Testis (tissue), 3 donors: ENCODE measurements around the gene PFKL. TPM values are rescaled to one million over a fixed set of nuclear protein-coding genes. Genes with fewer than 3 reads are reported as not detected.
"Not testable (repeated sequence)": the region's sequence is repeated elsewhere in the genome, so short reads cannot be mapped to it uniquely, and the experiment has no call there.

ENCODE experiments used
- DNase-seq: peaks from one replicate; pipeline ENCODE4 v3.0.0-alpha.2; 2019
- H3K27ac ChIP-seq, 2 donors: fragments of 200-600 bp; sonication (generic); one replicate each; pipeline ENCODE4 v1.5.1; 2019
- H3K27me3 ChIP-seq: fragments of 200-600 bp; sonication (generic); one replicate; pipeline ENCODE4 v1.5.1; 2019
- H3K36me3 ChIP-seq: fragments of 200-600 bp; sonication (generic); one replicate; pipeline ENCODE4 v1.5.1; 2017; ENCODE audit warnings: low read depth; ENCODE audit errors: missing control alignments
- H3K4me1 ChIP-seq: fragments of 200-600 bp; sonication (generic); one replicate; pipeline ENCODE4 v1.5.1; 2019
- H3K4me3 ChIP-seq, 2 donors: fragments of 200-600 bp; sonication (generic); one replicate each; pipeline ENCODE4 v1.5.1; 2017 to 2019
- H3K9me3 ChIP-seq: fragments of 200-600 bp; sonication (generic); one replicate; pipeline ENCODE4 v1.5.1; 2017
- POLR2A ChIP-seq: fragments of 450-650 bp; IDR thresholded peaks from one replicate; pipeline ENCODE4 v1.6.1; 2017; ENCODE audit warnings: antibody characterized with exemption, mild to moderate bottlenecking, moderate library complexity
- WGBS, 2 donors: methylation state at CpG; one replicate each; pipeline ENCODE4 v1.1.5; 2018; 5-methylcytosine and 5-hydroxymethylcytosine counted together
- intact Hi-C: fragments of 100-400 bp; cut with DNase I; formaldehyde crosslinking; loops from one replicate; pipeline ENCODE4 v1.15.1; 2023; ENCODE audit warnings: low total_unique reads
- polyA plus RNA-seq: library from polyadenylated mRNA; stranded (reverse); fragments of 350-450 nt; fragmentation: Illumina TruSeq; extraction: RNeasy Lipid Tissue Mini Kit (QIAGEN cat#74804); gene quantifications from one replicate; pipeline ENCODE4 v1.2.3, GENCODE V29; 2014; ENCODE audit warnings: low read depth, low replicate concordance; ENCODE audit not compliant: insufficient read depth
- total RNA-seq, 2 donors: library from RNA; depleted of rRNA; stranded (reverse); fragments of >200 nt; gene quantifications; one replicate each; pipeline ENCODE4 v1.2.3, GENCODE V29; 2016
- TF ChIP-seq, protein P1 (sequence below), 3 experiments: fragments of 450-650 bp in 2 of 3; fragments of 200-600 bp in 1 of 3; sonication (generic) in 1 of 3; IDR thresholded peaks; one replicate each; pipeline ENCODE4 v1.5.1; 2016 to 2019; ENCODE audit warnings: antibody characterized with exemption in 3 of 3, mild to moderate bottlenecking in 2 of 3, moderate library complexity in 1 of 3

Gene PFKL
- total and polyA plus RNA-seq, 3 donors from 2014 or later, result 132 to 298 (median 213) TPM

DNA sequence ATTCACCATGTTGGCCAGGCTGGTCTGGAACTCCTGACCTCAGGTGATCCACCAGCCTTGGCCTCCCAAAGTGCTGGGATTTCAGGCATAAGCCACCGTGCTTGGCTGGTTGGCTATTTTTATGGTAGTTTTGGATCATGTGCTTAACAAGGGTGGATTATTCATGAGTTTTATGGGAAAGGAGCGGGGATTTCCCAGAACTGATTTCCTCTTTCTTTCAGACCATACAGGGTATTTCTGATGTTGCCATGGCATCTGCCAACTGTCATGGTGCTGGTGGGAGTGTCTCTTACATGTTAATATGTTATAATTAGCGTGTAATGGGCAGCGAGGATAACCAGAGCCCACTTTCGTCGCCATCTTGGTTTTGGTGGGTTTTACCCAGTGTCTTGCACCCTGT lies 56.8 kb downstream of the PFKL start:
- H3K27ac ChIP-seq, result no peak overlapping the region
- TF ChIP-seq, protein P1, sequence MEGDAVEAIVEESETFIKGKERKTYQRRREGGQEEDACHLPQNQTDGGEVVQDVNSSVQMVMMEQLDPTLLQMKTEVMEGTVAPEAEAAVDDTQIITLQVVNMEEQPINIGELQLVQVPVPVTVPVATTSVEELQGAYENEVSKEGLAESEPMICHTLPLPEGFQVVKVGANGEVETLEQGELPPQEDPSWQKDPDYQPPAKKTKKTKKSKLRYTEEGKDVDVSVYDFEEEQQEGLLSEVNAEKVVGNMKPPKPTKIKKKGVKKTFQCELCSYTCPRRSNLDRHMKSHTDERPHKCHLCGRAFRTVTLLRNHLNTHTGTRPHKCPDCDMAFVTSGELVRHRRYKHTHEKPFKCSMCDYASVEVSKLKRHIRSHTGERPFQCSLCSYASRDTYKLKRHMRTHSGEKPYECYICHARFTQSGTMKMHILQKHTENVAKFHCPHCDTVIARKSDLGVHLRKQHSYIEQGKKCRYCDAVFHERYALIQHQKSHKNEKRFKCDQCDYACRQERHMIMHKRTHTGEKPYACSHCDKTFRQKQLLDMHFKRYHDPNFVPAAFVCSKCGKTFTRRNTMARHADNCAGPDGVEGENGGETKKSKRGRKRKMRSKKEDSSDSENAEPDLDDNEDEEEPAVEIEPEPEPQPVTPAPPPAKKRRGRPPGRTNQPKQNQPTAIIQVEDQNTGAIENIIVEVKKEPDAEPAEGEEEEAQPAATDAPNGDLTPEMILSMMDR (IDR thresholded peaks at IDR 0.05), result no peak
- no peak for TF ChIP-seq POLR2A
- no peak overlapping the region for H3K4me3 ChIP-seq
- no peaks in the 10 kb centered on the region for H3K27me3 ChIP-seq
- intact Hi-C loops, result no loop called here
- DNase-seq, result no peak
- H3K36me3 ChIP-seq, result no peaks in the 10 kb centered on the region
- H3K9me3 ChIP-seq, result no peaks in the 10 kb centered on the region
- 96 to 97% methylated on average over 6 of the region's 6 CpGs for whole genome bisulfite sequencing, 2 donors
- H3K4me1 ChIP-seq, result no peaks in the 10 kb centered on the region

DNA sequence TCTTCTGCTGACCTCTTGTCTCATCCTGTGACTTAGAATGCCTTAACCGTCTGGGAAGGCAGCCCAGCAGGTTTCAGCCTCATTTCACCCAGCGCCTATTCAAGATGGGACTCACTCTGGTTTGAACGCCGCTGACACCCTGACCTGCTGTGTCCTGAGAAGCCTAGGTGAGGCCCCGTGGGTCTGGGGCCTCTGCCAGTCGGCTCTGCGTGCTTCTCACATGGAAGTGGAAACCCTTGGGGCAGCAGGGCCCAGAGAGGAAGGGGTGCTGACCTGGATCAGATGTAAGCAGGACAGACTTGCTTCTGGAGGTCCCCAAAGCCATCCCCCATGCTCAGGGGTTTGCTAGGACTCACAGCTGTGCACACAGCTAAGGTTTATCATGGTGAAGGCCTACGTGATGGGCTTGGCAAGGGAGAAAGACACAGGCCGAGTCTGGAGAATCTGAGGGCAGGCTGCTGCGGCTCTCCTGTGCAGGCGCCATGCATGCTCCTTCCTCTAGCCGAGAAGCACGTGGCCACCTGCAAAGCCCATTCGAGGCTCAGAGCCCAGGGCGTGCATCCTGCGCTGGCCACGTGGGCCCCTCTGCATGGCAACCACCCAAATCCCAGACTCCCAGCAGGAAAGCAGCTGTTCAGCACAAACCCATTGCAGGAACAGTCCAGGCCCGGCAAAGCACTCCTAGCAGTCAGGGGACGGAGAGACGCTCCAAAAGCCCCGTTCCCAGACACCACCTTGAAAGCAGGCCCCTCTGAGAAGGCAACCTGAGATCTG lies 57.4 kb downstream of the PFKL start:
- no peak for DNase-seq
- H3K27me3 ChIP-seq, result no peaks in the 10 kb centered on the region
- H3K27ac ChIP-seq, result no peak overlapping the region
- WGBS, 2 donors, result 90 to 96% methylated on average over 8 to 21 of the region's 21 CpGs
- TF ChIP-seq, protein P1 (IDR thresholded peaks at IDR 0.05), result no peak
- TF ChIP-seq POLR2A, result no peak
- no peaks in the 10 kb centered on the region for H3K4me1 ChIP-seq
- H3K9me3 ChIP-seq, result no peaks in the 10 kb centered on the region
- intact Hi-C loops, result no loop called here
- H3K36me3 ChIP-seq, result no peaks in the 10 kb centered on the region
- no peak overlapping the region for H3K4me3 ChIP-seq

DNA sequence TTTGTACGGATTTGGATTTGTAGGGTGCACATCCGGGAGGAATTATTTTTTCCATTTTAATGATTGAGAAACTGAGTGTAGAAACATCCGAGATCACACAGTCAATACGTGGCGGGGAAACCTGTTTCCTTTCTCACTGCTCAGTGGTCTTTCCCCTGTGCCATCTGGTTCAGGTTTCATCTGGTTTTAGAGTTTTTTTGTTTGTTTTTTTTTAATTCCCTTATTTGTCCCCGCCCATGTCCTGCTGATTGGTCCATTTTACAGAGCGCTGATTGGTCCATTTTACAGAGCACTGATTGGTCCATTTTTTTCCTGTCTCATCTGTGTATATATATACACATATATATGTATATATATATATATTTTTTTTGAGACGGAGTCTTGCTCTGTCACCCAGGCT lies 59.5 kb downstream of the PFKL start:
- Histone ChIP-seq H3K9me3 (no peaks in the 10 kb centered on the region), H3K4me3 (peak overlapping the region in 1 of 2 donors; percentile 42), H3K27me3 (no peaks in the 10 kb centered on the region), H3K27ac (no peak overlapping the region), H3K36me3 (no peaks in the 10 kb centered on the region), H3K4me1 (no peaks in the 10 kb centered on the region)
- intact Hi-C loops, result no loop called here
- no peak for DNase-seq
- TF ChIP-seq, protein P1 (IDR thresholded peaks at IDR 0.05), result no peak
- TF ChIP-seq POLR2A, result no peak
- WGBS, 2 donors, result 66 to 71% methylated on average over 8 of the region's 8 CpGs

DNA sequence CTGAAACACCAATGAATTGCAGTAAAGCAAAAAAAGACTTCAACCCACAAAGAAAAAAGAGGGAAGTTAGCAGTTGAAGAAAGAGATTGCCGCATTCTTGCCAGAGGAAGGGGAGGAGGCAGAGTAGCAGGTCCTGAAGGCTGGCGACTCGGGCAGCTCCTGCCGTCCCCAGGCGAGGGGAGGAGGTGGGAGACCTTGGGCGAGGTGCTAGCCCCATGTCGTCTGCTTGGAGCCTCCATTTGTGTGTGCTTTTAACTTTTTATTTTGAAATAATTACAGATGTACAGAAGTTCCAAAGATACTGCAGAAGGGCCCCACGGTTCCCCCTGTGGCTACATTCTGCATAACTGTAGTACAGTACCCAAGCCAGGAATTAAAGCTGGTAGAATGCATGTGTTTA lies 60.3 kb downstream of the PFKL start:
- no peak for DNase-seq
- H3K36me3 ChIP-seq, result no peaks in the 10 kb centered on the region
- intact Hi-C loops, result no loop called here
- no peaks in the 10 kb centered on the region for H3K27me3 ChIP-seq
- H3K9me3 ChIP-seq, result no peaks in the 10 kb centered on the region
- WGBS, 2 donors, result 26 to 27% methylated on average over 8 of the region's 8 CpGs
- TF ChIP-seq, protein P1 (IDR thresholded peaks at IDR 0.05), result no peak
- no peak for TF ChIP-seq POLR2A
- H3K4me1 ChIP-seq, result no peaks in the 10 kb centered on the region
- no peak overlapping the region for H3K27ac ChIP-seq
- H3K4me3 ChIP-seq, result no peak overlapping the region

DNA sequence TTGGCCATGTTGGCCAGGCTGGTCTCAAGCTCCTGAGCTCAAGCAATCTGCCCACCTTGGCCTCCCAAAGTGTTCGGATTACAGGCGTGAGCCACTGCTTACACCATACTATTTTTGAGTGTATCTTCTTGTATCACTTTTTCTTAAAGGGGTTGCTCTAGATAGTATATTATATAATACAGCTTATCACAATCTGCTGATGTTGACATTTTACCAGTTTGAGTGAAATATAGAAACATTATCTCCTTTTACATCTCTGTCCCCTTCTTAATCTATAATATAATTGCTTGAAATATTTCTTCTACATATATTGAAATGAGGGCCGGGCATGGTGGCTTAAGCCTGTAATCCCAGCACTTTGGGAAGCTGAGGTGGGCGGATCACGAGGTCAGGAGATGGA lies 62.0 kb downstream of the PFKL start:
- not testable (repeated sequence) for H3K27me3 ChIP-seq
- WGBS, 2 donors, result 88 to 93% methylated on average over 5 of the region's 5 CpGs

More for the DNA sequence above, 62.0 kb downstream of the PFKL start:
- H3K4me3 ChIP-seq, H3K9me3 ChIP-seq, H3K27ac ChIP-seq, intact Hi-C loops, DNase-seq, H3K4me1 ChIP-seq, H3K36me3 ChIP-seq: not testable (repeated sequence)
